ENCODE data around the gene RPRD1B.
A peak's percentile ranks its signal among the peaks of the same experiment; 100 is the strongest.

Gene RPRD1B, protein sequence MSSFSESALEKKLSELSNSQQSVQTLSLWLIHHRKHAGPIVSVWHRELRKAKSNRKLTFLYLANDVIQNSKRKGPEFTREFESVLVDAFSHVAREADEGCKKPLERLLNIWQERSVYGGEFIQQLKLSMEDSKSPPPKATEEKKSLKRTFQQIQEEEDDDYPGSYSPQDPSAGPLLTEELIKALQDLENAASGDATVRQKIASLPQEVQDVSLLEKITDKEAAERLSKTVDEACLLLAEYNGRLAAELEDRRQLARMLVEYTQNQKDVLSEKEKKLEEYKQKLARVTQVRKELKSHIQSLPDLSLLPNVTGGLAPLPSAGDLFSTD

DNA sequence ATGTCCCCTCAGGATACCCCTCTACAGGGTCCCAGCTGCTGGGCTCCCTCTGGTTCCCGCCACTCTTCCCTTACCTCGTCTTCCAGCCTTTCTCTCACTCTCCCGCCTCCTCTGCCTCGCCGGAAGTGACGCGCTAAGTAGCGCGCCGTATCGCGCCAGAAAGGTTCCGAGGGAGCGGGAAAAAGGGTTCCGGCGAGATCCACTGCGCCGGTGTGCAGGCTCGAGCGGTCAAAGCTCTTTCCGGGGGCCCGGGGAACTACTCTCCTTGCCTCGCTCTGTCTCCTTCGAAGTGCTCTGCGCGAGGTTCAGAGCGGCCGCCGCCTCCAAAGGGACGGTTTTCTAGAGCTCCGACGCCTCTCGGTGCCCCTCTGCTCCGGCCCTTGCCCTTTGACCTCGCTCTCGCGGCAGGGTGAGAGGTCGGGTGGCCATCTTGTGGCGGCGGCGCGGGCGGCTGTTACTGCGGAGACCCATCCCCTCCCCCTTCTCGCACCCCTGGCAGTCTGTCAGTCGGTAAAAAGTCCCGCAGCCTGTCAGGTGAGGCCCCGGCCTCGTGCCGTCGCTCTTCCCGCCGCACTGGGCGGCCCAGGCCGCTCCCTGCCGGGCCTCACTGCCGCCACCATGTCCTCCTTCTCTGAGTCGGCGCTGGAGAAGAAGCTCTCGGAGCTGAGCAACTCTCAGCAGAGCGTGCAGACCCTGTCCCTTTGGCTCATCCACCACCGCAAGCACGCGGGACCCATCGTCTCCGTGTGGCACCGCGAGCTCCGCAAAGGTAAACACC lies at the start of gene RPRD1B, which contains the start of gene TTI1:
Gene RPRD1B, plus strand, starts transcription at position 417 of the 778 bp plus-strand sequence. Its CDS starts 202 bp downstream, at position 619.
Gene TTI1, minus strand, starts transcription at position 127 of the 778 bp plus-strand sequence. CDS start 19,640 bp downstream, outside the sequence.
- DNase-seq: peak; percentile 93

DNA sequence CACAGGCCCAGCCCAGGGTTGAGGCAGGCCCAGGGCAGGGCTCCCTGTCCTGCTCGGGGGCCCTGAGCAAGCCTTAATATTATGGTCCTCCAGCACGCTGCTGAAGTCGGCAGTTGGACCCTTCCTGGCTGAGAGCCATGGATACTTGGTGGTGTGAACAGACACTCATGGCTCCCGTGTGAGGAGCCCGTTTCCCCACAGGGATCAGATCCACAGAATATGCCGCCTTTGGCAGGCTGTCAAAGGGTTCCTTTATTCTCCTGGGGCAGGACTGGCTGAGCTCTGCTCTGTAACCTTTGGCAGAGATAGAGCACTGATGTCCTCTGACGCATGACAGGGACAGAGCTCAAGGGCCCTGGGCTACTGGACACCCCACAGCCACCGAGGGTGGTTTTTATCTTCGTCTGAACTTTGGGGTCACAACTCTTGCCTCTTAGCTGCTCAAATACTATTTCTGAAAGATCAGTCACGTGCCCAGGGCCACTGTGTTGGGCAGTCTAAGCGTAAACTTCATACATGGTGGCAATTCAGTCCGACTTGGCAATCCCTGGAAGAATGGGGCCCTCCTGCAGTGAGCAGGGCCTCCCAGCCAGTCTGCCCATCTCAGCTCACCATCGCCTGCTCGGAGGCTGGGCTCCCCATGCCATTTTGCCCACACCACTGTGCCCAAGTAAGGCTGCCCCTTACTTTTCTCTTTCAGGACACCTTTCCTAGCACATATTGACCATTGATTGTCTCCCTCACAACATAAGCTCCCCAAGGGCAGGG lies 49.3 kb upstream of the RPRD1B start:
- DNase-seq: no peak

DNA sequence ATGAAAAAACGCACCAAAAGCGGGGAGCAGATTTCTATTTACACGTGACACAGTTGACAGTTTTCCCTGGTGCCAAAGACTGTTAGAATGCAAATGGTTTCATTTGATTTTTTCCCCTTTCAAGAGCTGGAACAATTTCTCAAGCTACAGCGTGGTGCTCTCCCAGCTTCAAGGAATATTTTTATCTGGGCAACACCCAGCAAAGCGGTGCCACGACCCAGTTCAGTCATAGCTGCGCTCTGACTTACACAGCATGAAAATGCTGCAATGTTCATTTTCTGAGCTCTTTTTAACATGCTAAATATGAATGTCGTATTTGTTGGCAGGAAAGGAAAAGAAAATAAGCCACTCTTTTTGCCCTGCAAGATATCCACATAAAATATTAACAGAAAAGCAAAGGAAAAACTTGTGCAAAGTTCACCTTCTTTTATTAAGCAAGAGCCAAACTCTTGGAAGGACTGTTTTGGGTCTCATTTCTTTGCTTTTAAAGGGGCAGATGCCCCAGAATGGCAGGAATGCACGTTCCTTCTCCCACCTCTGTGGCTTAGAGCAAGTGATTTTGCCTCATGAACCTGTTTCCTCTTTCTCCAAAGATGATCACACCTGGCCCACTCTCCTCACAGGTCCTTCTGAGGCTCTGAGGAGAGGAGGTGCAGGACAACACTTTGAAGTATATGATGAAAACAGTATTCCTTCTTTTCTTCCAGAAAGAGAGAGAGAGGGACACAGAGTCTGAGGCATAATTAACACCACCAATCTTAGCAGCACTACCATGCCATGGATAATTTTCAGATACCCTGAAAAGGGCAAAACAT lies 47.3 kb upstream of the RPRD1B start:
- DNase-seq: no peak

DNA sequence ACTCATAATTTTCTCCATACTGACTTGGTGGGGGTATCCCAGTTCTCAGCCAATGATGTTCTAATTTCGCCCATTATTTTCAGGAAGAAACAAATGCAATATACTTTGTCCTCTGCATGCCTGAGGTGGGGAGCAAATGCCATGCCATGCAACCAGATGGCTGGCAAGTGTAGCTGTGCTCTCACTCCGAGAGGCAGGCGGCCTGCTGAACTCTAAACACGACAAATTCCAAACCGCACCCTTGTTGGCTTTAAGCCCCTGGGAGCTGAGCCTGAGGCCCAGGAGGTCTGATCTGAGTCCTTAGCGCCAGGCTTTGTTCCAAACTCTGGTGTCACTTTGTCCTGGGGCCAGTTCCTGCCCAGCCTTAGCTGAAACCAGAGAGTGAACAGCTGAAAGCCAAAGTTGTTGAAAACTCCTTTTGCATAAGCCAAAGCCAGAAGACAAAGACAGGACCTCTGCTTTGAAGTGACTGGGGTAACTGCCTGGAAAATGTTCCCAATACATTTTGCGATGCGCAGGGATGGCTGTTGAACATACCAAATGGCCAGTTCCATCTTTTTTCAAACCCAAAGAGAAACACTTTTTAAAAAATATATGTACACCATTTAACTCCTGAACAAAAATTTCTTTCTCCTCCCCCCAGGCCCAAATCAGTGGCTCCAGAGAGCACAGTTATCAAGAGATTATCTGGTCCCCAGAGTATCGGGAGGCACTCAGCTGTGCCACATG lies 46.5 kb upstream of the RPRD1B start:
- DNase-seq: no peak

DNA sequence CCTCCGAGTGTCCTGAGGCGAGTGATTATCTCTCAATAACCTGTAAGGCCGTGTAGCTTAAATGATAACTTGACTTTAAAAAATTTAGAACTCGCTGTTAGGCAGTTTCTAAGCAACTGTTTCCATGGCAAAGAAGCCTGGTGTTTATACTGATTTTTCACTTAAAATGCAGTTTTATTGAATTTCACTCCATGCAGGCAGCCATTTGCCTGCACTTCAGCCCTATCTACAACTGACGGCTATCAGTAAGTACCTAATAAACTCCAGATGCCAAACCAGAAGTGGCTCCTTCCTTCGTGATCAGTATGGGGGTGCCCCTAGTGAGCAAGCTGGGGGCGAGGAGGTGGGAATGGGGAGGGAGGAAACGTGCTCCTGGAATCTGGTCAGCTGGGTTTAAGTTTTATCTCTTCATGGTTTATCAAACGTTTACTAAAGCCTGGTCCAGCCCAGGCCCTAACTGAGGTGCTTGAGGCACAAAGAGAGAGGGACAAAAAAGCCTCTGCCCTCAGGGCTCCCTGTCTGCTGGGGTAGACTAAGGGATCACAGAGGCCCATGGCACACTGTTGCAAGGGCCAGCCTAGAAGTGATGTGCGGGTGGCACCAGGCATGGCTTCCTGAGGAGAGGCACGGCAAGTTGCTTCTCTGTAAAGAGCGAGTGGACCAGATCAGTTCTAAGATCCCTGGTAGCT lies 45.8 kb upstream of the RPRD1B start:
- DNase-seq: no peak

DNA sequence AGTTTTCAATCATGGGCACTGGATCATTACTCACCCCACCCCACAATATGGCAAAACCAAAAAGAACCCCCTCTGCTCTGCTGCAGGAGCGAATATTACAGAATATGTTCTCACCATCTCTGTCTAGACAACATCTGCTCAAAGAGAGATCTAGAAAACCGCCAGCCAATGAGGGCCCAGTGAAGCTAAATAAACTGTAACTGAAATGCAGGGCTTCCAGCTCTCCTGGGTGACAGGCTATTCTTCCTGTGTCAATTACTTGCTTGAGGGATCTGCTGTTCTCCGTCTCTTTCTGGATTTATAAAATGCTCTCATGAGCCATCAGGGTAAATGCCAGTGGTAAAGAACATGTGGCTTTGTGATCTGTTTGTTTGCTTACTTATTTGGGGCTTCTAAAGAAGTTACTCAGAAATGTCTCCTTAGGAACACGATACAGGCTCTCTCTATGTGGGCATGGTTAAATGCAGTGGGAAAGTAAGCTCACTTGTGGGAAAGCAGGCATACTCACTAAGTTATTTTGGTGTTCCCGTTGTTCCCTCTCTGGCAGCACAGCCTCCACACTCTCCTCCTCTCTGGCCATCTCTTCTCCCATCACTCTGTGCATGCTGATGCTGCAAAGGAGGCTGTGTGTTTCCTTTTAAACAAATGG lies 45.1 kb upstream of the RPRD1B start:
- no peak for DNase-seq

DNA sequence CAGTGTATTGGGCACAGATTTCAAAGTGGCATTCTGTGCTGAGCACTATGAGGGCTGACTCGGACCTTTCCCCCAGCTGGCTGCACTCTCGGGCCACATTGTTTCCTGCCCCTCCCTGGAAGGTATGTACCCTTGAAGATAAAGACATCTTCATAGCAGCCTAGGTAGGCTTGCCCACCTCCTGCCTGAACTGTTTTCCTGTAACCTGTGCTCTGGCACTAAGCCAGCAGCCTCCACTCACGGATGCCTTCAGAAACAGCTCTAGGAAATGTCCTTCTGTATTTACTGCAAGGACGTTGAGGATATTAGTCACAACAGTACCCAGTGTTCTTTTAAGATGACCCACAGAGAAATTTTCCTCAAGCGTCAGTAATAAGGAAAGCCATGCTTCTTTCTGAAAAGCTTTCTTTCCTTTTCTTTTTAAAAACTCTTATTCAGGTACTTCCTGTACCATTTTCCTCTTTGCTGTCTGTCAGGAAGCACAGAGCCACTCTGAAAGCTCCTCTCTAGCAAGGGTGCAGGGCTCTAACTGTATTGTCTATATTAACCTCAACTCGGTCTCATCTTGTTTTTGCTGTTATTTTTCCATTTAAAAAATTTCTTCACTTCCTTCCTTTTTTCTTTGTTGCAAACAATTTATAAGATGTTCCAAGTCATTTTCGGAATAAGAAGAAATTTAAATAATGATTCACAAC lies 43.8 kb upstream of the RPRD1B start:
- no peak for DNase-seq

DNA sequence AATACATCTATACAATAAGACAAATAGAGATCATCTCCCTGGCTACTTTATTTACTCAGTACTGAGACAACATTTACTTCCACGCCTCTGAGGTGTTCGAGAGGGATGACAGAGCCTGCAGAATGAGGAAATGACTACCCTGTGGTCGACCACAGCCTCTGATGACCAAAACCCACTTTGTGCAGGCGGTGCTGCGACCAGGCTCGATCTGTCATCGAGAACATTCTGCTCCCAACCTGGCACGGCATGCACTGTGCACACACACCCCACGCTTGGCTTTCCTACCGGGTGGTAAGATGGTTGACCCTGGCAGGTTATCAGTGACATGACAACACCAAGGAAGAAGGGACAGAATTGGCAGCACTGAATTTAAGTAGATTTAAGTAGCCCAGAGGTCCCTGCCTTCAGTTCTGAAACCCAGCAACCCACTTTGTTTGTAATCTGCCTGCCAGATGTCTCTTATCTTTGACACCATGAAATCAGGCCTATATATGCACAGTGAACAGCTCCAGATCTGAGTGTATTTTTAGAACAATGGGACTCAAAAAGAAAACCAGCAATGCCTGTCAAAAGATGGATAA lies 42.9 kb upstream of the RPRD1B start:
- DNase-seq: peak; percentile 78

DNA sequence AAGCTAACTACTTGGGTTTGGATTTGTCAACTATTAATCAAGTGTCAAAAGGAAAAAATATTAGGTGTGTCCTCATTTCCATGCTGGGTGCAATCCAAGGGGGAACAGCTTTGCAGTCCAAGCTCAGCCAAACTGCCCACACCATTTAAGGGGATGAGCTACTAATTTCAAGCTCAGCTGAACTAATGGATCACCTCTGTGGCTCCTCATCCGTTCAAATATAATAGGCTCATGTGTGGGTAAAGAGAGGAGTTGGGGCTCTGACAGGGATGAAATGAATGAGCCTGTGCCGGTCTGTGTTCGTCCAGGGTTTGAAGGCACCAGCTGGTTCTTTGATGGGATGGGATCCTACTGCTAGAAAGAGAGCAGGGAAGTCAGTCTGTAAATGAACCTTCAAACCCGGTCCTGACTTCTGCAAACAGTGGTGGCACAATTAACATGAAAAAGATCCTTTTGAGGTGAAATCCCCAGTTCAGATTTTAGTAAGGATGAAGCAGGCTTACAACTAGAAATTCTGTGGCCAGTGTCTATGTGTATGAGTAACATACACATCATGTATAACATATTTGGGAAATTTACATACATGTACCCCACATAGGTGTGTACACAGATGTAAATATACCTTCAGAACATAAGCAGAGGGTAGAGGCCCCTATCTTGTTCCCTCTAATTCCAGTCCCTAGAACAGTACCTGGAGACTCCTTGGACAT lies 42.2 kb upstream of the RPRD1B start:
- no peak for DNase-seq

DNA sequence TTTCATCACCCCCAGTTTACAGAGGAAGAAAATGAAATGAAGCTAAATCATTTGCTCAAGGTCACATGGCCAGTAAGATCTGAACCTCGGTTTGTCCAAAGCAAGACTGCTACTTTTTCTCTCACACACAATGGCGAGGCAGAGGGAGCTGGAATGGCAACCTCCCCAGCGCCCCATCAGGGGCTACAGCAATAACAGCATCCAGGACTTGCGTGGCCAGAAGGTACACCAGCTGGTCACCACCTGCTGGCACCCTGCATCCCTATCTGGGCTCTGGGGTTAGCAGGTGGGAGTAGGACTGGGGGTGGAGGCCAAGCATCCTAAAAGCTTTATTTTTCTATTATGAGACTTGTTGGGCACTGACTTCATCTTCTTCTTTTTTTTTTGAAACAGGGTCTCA lies 41.6 kb upstream of the RPRD1B start:
- DNase-seq: no peak

DNA sequence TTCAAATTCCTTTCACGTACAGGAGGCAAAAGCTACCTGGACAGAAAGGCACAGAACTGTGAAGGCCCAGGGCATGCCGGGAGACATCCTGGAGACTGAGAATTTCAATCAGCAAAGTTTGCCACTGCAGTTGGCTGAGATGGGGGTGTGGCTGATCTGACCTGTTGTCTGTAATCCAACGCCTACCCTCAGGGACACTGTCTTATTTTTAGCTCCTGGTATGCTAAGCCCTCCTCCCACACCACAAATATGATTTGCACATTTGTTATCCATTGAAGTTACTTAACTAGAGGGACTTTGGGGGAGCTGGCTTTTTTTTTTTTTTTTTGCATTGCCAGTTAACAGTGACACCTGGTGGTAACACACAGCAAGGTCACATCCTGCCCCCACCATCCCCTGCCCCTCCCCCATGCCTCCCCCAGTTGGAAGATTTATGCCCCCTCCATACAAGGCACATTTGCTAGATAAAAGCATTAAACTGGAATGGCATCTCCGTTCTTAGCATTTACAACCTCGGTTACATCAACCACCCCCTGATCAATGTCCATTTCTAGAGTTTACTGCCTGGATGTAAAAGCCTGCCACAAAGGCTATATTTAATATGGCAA lies 40.6 kb upstream of the RPRD1B start:
- DNase-seq: peak; percentile 30

DNA sequence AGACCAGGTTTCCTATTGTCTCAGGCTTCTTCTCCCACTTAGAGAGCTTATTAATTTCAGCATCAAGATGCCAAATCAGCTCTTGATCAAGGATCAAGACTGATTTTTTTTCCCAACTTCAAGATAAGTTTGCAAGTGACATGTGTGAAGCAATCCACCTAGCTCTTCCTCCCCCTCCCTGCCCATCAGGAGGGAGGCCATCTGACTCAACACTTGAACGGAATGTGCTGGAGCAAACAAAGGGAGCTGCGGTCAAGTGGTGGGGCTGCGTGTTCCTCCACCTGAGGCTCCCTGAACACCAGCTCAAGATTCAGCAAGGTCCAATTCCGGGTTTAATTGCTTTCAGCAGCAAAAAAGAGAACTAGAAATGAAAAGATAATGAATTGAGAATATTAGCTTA lies 39.0 kb upstream of the RPRD1B start:
- no peak for DNase-seq

DNA sequence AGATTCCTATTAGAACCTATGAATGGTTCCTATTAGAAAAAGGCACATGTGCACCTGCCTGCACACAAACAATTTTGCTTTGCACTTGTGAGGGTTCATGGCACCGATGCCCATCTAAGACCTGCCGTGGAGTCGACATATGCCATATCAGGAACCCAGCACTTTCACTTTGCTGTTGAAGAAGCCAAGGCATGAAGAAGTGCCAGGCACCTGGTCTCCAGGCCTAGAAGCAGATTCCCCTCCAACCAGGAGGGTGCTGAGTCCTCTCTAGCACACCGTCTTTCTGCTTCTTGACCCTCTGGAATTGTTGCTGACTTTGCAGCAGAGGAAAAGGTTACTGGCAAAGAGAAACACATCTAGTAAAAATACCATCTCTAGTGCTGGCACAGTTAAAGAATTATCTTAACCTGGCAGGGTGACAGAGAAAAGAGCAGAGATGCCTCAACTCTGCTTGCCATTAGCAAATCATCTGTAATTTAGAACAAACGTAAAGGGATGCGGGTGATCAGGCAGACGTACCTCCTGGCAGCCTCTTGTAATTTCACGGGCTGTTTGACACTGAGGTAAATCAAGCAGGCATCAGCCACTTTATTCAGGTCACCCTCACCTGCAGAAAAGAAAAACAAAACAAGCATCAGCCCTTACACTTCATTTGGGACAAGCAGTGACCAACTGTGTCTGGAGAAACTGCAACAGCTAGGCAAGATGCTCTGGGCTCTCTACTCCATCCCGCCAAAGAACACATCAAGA lies 37.5 kb upstream of the RPRD1B start:
- no peak for DNase-seq

DNA sequence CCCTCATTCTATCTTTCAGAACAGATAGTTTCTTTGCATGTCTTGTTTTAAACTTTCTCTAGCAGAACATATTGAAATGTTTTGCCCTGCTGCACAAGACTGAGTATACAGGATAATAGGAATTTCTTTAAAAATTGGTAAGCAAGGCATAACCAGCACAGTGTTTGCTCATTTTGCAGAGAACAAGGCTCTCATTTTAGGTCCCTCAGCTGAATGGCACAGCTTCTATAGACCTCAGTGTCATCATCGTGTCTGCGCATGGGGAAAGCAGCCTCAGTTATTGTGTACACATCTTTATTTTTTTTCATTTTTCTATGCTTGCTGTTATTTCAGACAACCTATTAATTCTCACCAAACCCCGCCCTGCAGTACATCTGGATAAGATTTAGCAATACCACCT lies 36.0 kb upstream of the RPRD1B start:
- DNase-seq: no peak

DNA sequence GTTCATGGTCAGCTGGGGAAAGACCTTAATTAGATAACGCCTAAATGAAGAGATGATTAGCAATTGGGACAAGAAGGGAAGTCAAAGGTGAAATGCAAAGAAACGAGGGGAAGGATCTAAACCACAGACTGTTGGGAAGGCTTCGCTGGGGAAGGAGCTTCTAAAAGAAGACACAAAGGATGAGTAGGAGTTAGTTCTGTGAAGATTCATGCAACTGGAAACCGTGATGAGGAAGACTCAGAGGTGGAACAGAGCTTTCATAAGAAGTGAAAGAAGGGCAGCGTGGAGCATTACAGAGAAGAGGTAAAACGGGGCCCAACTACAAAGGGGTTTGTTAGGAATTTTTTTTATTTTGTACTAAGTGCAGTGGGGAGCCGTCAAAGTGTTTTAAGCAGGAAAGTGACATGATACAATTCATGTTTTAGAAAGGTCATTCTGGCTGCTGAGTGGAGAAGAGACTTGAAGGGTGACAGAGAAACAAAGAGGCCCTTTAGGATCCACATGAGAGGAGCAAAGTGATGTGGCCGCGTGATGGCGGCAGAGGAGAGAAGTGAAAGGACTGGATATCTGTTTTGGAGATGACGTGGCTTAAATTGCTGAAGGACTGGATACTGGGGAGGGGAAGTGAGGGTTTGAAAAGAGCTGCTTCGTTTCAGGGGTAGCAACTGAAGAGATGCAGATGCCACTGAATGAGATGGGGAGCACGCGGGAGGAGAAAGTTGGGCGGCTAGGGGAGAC lies 33.9 kb upstream of the RPRD1B start:
- no peak for DNase-seq

DNA sequence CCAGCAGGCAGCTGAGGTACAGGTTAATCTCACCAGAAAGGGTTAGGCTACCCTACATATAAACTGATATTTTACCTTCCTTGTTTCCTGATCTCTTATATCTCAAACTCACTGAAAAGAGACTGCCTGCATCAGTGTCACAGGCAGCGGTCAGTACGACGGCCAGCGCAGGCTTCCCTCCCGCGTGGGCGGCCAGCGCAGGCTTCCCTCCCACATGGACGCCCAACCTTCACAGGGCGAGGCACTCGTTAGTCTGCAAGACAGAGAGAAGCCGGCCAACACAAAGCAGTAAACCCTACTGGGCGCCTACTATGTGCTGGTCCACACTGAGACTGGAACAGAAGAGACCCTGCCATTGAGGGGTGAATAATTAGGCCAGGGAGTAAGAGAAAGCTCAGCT lies 33.3 kb upstream of the RPRD1B start:
- no peak for DNase-seq

Measured in activated CD4-positive, alpha-beta T cell treated with anti-CD3 and anti-CD28 coated beads for 48 hours (primary cell).